Ascending aorta (tissue), 2 donors: ENCODE data around the gene TMPRSS2. TPM values are rescaled to one million over a fixed set of nuclear protein-coding genes. Genes with fewer than 3 reads are reported as not detected.

Source experiments
- DNase-seq, 2 donors: peaks; one replicate each; pipeline ENCODE4 v3.0.0-alpha.2; 2019; ENCODE audit warnings: low spot score in 2 of 2
- H3K27ac ChIP-seq, 2 donors: fragments of 200-600 bp; sonication (generic); one replicate each; pipeline ENCODE4 v1.5.1; 2016 to 2017; ENCODE audit warnings: mild to moderate bottlenecking in 1 of 2
- H3K27me3 ChIP-seq: fragments of 200-600 bp; sonication (generic); one replicate; pipeline ENCODE4 v1.5.1; 2017
- H3K36me3 ChIP-seq, 2 donors: fragments of 200-600 bp; sonication (generic); one replicate each; pipeline ENCODE4 v1.5.1; 2016
- H3K4me1 ChIP-seq, 2 donors: fragments of 200-600 bp; sonication (generic); one replicate each; pipeline ENCODE4 v1.5.1; 2016 to 2017; ENCODE audit warnings: mild to moderate bottlenecking in 1 of 2
- H3K4me3 ChIP-seq, 2 donors: fragments of 200-600 bp; sonication (generic); one replicate each; pipeline ENCODE4 v1.5.1; 2016 to 2017; ENCODE audit warnings: mild to moderate bottlenecking in 1 of 2
- H3K9me3 ChIP-seq, 2 donors: fragments of 200-600 bp; sonication (generic); one replicate each; pipeline ENCODE4 v1.5.1; 2016
- CTCF ChIP-seq, 3 experiments: fragments of 200-600 bp in 2 of 3; fragments of 450-650 bp in 1 of 3; sonication (generic) in 2 of 3; IDR thresholded peaks; one replicate each; pipeline ENCODE4 v1.5.1; 2016 to 2019; ENCODE audit warnings: antibody characterized with exemption in 3 of 3, mild to moderate bottlenecking in 1 of 3, moderate library complexity in 1 of 3
- intact Hi-C: fragments of 100-400 bp; cut with DNase I; formaldehyde crosslinking; loops from one replicate; pipeline ENCODE4 v1.15.1; 2023
- total RNA-seq: library from RNA; depleted of rRNA; stranded (reverse); fragments of >200 nt; gene quantifications from one replicate; pipeline ENCODE4 v1.1.0, GENCODE V29; 2016

The TMPRSS2 gene
- total RNA-seq, 1 donor from 2014 or later: not detected

DNA sequence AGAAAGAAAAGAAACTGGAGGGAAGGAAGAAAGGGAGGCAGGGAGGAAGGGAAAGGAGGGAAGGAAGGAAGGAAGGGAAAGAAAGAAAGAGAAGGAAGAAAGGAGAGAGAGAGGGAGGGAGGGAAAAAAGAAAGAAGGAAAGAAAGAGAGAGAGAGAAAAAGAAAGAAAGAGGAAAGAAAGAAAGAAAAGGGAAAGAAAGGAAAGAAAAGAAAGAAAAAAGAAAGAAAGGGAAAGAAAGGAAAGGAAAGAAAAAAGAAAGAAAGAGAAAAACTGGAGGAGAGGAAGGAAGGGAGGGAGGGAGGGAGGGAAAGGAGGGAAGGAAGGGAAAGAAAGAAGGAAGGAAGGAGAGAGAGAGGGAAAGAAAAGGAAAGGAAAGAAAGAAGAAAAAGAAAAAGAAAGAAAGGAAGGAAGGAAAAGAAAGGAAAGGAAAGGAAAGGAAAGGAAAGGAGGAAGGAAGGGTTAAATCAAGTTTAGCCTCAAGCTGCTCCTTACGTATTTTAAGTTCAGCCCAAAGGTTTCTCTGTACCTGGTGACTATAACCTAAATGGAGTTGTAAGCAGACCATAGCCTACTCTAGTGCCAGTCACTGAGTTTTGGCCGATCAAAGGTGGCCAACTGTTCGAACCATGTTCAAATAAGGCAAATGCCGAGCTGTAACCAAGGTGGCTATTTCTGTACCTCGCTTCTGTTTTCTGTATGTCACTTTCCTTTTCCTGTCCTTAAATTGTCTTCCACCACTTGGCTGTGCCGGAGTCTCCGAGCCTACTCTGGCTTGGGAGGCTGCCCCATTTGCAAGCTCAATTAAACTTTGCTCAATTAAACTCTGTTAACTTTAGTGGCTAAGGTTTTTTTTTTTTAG is 37.8 kb upstream of the TMPRSS2 start:
- intact Hi-C loops: no loop called here
- H3K36me3 ChIP-seq: no peaks in the 10 kb centered on the region
- H3K9me3 ChIP-seq: no peaks in the 10 kb centered on the region
- no peak for DNase-seq
- H3K4me1 ChIP-seq: no peaks in the 10 kb centered on the region
- H3K27me3 ChIP-seq: no peaks in the 10 kb centered on the region
- H3K4me3 ChIP-seq: no peak overlapping the region
- H3K27ac ChIP-seq: no peak overlapping the region
- TF ChIP-seq CTCF (IDR thresholded peaks at IDR 0.05): no peak

- no peak overlapping the region for H3K4me3 ChIP-seq
- H3K9me3 ChIP-seq: no peaks in the 10 kb centered on the region
- no peaks in the 10 kb centered on the region for H3K27me3 ChIP-seq
- no peaks in the 10 kb centered on the region for H3K36me3 ChIP-seq
- no peaks in the 10 kb centered on the region for H3K4me1 ChIP-seq
- no peak overlapping the region for H3K27ac ChIP-seq
- TF ChIP-seq CTCF (IDR thresholded peaks at IDR 0.05): no peak
- DNase-seq: no peak
- intact Hi-C loops: no loop called here
These were observed 34.8 kb upstream of the TMPRSS2 start for GRCh38 chr21:41542727-41543126.

DNA sequence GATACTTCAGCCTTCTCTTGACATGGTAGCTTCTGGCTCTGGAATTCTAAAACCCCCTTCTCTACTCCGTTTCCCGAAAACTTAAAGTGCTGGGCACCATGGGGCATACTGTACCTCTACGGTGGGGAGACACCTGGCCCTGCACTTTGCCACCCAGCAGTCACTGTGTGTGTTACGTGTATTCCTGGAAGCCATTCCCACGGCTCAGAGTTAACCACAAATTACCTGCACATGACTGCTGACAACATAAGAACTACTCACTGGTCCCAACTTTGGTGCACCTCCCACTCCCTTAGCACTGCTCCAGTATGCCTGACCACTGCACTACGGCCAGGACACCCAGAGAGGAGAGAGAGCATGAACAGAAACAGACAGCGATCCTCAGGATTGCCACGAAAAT is 29.4 kb upstream of the TMPRSS2 start:
- no peaks in the 10 kb centered on the region for H3K36me3 ChIP-seq
- DNase-seq: no peak
- H3K9me3 ChIP-seq: no peaks in the 10 kb centered on the region
- no peak overlapping the region for H3K27ac ChIP-seq
- TF ChIP-seq CTCF (IDR thresholded peaks at IDR 0.05): no peak
- no peak overlapping the region for H3K4me3 ChIP-seq
- no peaks in the 10 kb centered on the region for H3K4me1 ChIP-seq
- intact Hi-C loops: no loop called here
- H3K27me3 ChIP-seq: no peaks in the 10 kb centered on the region

DNA sequence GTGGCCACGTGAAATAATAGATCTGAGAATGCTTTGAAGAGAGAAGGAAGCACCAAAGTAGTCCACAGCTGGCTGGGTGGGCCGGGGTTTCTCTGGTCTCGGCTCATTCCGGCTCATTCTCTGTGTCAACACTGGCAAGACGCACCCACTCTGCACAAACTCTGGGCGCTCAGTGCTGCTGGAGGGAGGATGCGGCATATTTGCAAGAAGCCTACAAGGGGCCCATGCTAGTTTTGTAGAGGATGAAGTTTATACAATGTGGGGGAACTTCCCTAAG is 28.8 kb upstream of the TMPRSS2 start:
- DNase-seq: no peak
- no peak for TF ChIP-seq CTCF (IDR thresholded peaks at IDR 0.05)
- Histone ChIP-seq H3K9me3 (no peaks in the 10 kb centered on the region), H3K27me3 (no peaks in the 10 kb centered on the region), H3K36me3 (no peaks in the 10 kb centered on the region), H3K4me3 (no peak overlapping the region), H3K4me1 (no peaks in the 10 kb centered on the region), H3K27ac (no peak overlapping the region)
- intact Hi-C loops: no loop called here

- no peak for TF ChIP-seq CTCF (IDR thresholded peaks at IDR 0.05)
- H3K27ac ChIP-seq: no peak overlapping the region
- intact Hi-C loops: no loop called here
These were observed 28.3 kb upstream of the TMPRSS2 start for GRCh38 chr21:41536076-41536826.

More at GRCh38 chr21:41536076-41536826, 28.3 kb upstream of the TMPRSS2 start:
- H3K9me3 ChIP-seq: no peaks in the 10 kb centered on the region
- H3K27me3 ChIP-seq: no peaks in the 10 kb centered on the region
- H3K4me3 ChIP-seq: no peak overlapping the region
- no peaks in the 10 kb centered on the region for H3K4me1 ChIP-seq
- no peak for DNase-seq
- H3K36me3 ChIP-seq: no peaks in the 10 kb centered on the region
